ENCODE data around the gene COL23A1.

- no peak for TF ChIP-seq CTCF (IDR thresholded peaks at IDR 0.05)
- no peak for TF ChIP-seq SMC3 (IDR thresholded peaks at IDR 0.05)
- TF ChIP-seq, protein P1, sequence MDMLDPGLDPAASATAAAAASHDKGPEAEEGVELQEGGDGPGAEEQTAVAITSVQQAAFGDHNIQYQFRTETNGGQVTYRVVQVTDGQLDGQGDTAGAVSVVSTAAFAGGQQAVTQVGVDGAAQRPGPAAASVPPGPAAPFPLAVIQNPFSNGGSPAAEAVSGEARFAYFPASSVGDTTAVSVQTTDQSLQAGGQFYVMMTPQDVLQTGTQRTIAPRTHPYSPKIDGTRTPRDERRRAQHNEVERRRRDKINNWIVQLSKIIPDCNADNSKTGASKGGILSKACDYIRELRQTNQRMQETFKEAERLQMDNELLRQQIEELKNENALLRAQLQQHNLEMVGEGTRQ (IDR thresholded peaks at IDR 0.05), result no peak
- TF ChIP-seq MAZ (IDR thresholded peaks at IDR 0.05; ENCODE audit: borderline replicate concordance, low read depth, low read length), result no peak
- no peak for TF ChIP-seq POLR2A (IDR thresholded peaks at IDR 0.05; ENCODE audit: low read length)
- TF ChIP-seq, protein P2, sequence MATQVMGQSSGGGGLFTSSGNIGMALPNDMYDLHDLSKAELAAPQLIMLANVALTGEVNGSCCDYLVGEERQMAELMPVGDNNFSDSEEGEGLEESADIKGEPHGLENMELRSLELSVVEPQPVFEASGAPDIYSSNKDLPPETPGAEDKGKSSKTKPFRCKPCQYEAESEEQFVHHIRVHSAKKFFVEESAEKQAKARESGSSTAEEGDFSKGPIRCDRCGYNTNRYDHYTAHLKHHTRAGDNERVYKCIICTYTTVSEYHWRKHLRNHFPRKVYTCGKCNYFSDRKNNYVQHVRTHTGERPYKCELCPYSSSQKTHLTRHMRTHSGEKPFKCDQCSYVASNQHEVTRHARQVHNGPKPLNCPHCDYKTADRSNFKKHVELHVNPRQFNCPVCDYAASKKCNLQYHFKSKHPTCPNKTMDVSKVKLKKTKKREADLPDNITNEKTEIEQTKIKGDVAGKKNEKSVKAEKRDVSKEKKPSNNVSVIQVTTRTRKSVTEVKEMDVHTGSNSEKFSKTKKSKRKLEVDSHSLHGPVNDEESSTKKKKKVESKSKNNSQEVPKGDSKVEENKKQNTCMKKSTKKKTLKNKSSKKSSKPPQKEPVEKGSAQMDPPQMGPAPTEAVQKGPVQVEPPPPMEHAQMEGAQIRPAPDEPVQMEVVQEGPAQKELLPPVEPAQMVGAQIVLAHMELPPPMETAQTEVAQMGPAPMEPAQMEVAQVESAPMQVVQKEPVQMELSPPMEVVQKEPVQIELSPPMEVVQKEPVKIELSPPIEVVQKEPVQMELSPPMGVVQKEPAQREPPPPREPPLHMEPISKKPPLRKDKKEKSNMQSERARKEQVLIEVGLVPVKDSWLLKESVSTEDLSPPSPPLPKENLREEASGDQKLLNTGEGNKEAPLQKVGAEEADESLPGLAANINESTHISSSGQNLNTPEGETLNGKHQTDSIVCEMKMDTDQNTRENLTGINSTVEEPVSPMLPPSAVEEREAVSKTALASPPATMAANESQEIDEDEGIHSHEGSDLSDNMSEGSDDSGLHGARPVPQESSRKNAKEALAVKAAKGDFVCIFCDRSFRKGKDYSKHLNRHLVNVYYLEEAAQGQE (IDR thresholded peaks at IDR 0.05), result no peak
- no peak for TF ChIP-seq HDAC2 (IDR thresholded peaks at IDR 0.05)
- no peak for TF ChIP-seq JUN (IDR thresholded peaks at IDR 0.05)
Observed at GRCh38 chr5:178531786-178532185, 58.4 kb downstream of the COL23A1 start.

Measured in A549 (cell line).